GM18867 (cell line): ENCODE measurements around the gene GPR162.
"Not testable (repeated sequence)": the region's sequence is repeated elsewhere in the genome, so short reads cannot be mapped to it uniquely, and the experiment has no call there.

Experiments used
- ATAC-seq: cut with Tn5 transposase; IDR thresholded peaks from one replicate; pipeline ENCODE4 v1.9.1; 2021; ENCODE audit warnings: mild to moderate bottlenecking, moderate library complexity; ENCODE audit not compliant: unreplicated experiment

Gene GPR162

DNA sequence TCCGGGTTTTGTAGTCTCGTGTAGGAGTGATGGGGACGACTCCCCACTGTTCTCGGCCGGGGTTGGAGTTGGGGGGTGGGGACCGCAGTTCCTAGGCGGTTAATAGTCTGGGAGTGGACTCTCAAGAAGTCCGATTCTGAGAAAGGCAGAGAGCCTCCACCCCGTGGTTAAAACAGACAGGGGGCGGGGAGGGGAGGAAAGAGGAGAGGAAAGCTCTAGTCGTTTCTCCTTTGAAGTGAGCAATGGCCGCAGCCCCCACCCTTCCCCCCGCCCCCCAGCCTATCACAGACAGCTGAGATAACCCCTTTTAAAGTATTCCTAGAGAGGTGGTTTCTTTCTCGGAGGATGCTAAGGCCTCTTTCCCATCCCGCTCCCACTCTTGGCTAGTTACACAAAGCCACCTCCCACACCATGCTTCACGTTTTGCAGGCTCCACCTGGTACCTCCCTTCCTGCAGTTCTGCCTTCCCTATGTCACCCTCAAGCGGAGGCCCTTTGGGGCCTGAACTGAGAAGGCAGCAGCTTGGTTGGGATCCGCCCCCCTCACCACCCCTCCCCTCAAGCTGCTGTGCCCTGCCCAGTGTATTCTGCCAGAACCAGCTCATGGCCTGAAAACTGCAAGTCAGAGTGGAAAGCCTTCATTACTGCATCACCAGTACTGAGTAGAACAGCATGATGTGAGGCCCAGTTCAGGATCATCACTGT is 31.2 kb downstream of the GPR162 start:
- ATAC-seq, result no peak

DNA sequence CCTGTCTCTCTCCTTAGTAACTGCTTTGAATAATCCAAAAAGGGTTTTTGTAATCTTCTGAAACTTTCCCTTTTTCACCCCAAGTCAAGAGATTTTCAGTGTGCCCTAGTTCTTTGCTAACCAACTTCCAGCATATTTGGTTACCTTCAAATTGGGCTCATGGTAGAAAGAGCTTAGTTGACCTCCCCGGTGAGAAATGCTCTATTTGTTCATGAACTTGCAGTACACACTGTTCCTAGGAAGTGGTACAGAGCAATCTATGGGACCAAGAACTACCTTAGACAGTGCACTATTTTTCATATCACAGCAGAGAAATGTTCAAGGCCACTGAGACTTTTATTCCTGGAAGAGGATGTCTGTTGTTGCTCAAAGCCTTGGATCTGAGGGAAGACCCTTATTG is 32.0 kb downstream of the GPR162 start:
- ATAC-seq, result no peak

DNA sequence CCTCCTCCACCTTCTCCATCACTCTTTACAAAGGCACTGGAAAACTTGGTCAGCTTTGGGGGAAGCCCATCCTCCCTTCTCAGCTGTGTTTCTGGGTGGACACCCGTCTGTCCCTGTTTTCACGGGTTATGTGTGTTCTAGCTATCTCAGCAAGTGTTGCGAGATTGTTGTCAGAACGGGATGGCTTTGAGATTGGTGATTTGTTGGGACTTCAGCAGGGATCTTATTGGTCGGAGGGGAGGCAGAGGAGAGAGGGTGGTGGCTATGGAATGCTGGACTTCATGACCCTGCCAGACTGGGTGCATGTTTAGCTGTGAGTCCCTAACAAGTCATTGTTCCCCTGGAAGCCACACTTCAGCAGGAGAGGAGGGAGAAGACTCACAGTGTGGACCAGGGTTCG is 32.4 kb downstream of the GPR162 start:
- no peak for ATAC-seq

DNA sequence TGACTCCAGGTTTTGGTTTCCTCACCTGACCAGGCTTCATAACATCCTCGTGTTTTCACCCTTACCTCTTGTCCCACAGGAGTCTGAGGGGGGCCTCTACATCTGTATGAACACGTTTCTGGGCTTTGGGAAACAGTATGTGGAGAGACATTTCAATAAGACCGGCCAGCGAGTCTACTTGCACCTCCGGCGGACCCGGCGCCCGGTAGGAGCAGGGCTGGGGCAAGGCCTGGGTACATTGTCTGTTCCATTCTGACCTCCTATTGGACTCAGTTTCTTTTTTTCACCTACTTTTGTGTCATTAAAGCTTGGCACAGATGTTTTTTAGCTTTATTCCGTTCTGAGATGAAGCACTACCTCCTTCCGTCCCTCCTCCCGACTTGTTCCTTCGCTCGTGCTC is 33.7 kb downstream of the GPR162 start:
- ATAC-seq, result no peak

DNA sequence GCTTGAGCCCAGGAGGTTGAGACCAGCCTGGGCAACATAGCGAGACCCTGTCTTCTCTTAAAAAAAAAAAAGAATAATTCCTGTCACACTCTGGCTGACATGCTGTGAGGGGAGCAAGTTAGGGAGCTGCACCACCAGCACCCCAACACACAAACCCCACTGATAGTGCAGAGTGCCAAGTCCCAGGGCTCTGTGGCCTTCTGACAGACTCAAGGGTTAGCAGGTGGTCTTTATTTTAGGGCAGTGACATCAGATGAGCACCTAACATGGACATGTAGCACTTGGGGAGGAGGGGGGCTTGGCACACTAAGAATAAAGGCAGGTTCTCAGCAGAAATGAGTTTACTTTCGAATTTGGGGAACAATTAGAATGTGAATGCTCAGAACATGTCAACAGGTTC is 37.2 kb downstream of the GPR162 start:
- ATAC-seq, result no peak

DNA sequence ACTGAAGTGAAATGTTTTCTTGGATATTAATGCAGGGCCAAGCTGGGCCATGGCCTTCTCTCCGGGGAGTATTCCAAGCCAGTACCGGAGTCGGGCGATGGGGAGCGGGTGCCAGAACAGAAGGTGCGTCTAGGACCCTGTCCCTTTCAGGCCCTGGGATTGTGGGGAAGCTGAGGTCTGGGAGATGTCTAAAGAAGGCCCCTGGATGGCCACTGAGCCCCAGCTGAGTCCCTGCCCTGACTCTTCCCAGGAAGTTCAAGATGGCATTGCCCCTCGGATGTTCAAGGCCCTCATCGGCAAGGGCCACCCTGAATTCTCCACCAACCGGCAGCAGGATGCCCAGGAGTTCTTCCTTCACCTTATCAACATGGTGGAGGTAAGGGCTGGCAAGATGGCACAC is 38.5 kb downstream of the GPR162 start:
- no peak for ATAC-seq

DNA sequence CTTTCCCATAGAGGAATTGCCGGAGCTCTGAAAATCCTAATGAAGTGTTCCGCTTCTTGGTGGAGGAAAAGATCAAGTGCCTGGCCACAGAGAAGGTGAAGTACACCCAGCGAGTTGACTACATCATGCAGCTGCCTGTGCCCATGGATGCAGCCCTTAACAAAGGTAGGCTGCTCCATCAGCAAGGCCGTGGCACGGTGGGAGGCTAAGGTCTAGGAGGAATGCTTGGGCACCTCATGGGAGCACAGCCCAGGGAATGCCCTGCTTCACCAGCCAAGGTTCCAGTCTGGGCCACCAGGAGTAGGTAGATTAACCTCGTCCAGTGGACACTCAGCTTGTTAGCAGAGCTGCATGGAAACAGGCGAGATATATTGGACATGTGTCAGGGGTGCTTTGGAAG is 39.3 kb downstream of the GPR162 start:
- no peak for ATAC-seq

DNA sequence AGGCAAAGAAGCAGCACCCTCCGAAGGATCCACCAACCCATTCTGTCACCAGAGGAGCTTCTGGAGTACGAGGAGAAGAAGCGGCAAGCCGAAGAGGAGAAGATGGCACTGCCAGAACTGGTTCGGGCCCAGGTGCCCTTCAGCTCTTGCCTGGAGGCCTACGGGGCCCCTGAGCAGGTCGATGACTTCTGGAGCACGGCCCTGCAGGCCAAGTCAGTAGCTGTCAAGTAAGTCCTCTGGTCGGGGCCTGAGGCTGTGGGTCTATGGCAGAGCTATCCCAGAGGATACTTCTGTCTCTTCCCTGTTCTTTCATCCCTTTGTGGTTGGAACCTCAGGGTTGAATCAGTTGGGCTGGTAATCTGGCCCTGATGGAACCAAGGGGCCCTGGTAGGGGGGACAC is 39.8 kb downstream of the GPR162 start:
- ATAC-seq, result no peak

DNA sequence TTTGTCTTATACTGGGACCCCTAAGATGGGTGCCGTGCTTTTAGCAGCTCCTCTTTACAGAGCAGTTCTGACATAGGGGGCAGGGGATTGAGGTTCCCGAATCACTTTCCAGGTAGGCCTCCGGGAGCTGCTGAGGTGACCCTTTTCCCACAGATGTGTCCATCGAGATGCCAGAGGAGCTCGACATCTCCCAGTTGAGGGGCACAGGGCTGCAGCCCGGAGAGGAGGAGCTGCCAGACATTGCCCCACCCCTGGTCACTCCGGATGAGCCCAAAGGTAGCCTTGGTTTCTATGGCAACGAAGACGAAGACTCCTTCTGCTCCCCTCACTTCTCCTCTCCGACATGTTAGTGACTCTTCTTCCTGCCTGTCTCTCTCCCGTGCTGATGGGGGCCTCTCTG is 41.4 kb downstream of the GPR162 start:
- ATAC-seq, result no peak

DNA sequence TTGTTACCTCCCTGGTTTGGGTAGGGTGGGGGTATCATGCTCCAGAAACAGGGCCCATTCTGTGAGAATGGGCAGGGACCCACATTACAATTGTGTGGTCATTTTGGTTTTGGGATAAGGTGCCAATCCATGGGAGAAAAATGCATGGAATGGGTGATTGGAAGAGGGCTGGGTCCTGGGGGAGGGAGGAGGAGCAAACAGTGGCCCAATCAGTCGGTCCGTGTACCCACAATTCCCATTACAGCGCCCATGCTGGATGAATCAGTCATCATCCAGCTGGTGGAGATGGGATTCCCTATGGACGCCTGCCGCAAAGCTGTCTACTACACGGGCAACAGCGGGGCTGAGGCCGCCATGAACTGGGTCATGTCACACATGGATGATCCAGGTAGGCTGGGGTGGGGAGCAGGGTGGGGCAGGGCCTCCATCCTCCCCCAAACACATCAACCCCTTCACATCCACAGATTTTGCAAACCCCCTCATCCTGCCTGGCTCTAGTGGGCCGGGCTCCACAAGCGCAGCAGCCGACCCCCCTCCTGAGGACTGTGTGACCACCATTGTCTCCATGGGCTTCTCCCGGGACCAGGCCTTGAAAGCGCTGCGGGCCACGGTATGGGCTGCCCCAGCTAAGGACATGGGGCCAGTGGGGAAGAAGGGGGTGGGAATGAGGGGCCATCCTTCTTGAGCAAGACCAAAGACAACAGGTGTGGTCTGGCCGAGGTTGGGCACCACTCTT is 42.1 kb downstream of the GPR162 start:
- no peak for ATAC-seq

DNA sequence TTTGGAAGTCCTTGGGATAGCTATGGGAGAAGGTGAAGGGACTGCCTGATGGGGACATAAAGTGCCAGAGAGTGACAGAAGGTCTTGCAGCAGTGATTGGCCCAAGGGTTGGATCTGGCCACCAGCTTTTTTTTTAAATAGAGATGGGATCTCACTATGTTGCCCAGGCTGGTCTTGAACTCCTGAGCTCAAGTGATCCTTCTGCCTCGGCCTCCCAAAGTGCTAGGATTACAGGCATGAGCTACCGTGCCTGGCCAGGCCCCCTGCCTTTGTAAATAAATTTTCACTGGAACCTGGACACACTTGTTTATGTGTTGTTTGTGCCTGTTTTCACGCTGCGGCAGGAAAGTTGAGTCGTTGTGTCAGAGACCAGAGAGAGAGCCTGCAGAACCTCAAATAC is 43.7 kb downstream of the GPR162 start:
- not testable (repeated sequence) for ATAC-seq

DNA sequence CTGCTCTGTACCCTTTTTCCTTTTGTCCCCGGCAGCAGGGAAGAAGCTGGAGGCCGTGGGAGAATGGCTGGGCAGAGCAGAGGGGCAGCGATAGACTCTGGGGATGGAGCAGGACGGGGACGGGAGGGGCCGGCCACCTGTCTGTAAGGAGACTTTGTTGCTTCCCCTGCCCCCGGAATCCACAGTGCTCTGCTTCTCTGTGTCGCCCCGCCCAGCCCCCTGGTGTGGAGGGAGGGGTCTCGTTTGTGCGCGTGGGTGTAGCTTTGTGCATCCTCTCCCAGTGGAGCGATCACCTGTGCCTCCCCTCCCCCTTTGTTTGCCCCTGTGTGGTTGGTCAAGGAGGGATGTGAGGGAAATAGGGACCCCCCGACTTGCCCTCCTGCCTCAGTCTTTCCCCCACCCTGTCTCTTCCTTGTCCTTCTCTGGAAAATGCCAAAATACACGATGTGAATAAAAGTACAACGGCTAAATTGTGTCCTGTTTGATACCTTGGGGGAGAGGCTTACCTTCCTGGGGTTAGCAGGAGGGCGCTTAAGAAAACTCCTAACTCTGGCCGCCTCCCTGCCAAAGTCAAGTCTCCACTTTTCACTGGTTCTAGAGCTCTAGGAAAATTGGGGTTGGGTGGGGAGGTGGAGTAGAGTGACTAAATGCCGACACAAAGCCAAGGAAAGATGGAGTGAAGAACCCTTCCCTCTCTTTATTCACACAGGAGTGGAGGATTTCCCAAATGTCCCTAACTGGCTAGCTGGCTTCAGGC is 44.7 kb downstream of the GPR162 start:
- ATAC-seq, result no peak

DNA sequence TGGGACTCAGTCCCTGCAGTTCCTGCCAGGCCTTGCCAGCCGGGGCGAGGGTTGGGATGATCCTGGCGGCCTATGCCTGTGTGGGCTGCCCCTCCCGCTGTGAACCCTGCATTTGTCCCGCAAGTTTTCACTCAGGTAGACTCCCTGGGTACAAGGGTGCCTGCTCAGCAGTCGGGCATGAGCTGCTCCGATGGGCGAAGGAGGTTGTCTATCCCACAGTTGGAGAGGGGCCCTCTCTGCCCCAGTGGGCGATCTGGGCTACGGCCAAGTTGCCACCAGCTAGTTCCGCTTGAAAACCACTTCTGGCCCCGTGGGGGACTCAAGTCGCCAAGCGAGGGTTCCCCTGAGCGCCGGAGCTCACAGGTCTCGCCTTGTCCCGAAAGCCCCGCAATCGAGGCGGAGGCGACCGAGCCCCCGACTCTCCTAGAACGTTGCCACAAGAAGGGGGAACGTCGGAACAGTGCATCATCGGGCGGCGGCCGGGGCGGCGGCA is 45.3 kb downstream of the GPR162 start:
- ATAC-seq, result peak; percentile 8

DNA sequence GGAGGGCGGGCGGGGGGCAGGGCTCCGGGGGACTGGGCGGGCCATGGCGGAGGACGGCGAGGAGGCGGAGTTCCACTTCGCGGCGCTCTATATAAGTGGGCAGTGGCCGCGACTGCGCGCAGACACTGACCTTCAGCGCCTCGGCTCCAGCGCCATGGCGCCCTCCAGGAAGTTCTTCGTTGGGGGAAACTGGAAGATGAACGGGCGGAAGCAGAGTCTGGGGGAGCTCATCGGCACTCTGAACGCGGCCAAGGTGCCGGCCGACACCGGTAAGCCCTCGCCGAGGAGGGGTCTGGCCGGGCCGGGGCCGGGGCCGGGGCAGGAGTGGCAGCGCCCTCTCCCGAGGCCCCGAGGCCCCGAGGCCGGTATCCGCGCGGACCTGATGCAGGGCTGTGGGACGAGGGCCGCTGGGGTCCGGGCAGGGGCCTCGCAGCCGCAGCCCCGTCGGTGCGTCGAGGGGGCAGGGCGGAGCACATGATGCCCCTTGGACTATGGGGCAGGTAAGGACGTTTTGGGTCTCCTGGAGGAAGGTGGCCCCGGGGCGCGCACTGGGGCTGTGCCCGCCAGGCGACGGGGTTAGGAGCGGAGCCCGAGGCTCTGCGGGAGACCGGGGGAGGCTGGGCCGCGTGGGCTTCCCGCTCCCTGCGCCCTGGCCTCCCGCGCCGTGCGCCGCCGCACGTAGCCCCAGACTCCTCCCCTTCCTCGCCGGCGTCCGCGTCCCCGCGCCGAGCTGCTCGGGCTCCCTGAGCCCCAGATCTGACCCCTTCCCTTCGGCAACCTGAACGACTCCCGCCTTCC is 46.0 kb downstream of the GPR162 start, which contains the start of gene TPI1:
TSS of gene TPI1 (plus strand) at position 119 of the 798 bp plus-strand sequence. CDS start at position 155, 36 bp downstream.
- peak; percentile 60 for ATAC-seq

DNA sequence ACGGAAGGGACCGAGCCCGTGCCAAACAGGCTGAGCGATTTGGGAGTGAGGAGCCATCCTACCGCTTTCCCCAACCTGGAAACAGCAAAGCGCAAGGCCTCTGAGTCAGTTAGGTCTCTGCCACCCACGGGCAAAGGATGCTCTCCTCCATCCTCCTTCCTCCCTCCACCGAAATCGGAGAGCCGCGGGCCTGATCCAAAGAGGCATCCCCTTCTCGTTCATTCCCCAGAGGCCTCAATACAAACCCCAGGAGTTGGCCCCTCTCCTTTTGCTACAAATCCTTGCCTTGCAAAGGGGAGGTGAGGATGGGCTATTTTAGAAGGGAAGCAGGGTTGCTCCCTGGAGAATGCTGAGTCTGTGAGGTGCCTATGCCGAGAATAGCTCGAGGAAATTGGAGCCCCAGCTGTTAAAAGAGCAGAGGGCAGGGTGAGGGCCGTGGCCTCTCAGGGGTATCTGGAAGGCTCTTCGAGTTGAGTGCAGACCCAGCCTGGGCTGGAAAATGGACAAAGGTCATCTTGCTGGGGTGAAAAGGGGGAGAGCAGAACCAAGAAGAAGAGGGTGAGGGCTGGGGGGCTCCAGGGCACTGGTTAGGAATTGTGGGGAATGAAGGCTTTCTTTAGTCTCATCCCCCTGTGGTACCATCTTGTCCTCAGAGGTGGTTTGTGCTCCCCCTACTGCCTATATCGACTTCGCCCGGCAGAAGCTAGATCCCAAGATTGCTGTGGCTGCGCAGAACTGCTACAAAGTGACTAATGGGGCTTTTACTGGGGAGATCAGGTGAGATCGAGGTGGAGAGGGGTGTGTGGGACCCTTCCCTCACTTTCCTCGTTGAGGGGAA is 46.8 kb downstream of the GPR162 start:
- ATAC-seq, result no peak

DNA sequence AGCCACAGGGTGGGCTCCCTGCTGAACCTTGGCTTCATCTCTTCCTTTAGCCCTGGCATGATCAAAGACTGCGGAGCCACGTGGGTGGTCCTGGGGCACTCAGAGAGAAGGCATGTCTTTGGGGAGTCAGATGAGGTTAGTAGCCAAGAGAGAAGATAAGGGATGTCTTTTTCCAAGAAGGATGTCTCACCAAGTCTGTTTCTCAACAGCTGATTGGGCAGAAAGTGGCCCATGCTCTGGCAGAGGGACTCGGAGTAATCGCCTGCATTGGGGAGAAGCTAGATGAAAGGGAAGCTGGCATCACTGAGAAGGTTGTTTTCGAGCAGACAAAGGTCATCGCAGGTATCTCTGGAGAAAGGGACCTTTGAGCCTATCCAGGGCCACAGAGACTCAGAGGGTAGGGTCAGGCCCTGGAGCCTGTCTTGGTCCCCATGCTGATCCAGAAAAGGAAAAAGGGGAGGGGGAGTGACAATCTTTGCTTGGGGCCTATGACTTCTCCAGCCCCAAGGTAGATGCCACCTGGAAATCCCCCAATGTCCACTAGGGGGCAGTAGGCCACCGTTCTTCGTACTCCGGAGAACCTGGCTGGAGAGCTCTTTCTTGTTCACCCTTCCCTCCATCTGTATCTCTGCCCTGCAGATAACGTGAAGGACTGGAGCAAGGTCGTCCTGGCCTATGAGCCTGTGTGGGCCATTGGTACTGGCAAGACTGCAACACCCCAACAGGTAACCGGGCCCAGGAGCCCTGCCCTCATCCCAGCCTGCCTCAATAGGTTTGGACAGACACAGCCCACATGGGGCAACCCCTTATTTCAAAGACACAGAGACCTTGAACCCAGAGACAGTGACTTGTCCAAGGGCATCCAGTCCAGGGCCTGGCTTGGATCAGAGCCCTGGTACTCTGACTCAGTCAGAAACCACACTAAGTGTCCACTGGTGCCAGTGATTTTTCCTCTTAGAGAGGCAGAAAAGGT is 47.7 kb downstream of the GPR162 start:
- no peak for ATAC-seq

DNA sequence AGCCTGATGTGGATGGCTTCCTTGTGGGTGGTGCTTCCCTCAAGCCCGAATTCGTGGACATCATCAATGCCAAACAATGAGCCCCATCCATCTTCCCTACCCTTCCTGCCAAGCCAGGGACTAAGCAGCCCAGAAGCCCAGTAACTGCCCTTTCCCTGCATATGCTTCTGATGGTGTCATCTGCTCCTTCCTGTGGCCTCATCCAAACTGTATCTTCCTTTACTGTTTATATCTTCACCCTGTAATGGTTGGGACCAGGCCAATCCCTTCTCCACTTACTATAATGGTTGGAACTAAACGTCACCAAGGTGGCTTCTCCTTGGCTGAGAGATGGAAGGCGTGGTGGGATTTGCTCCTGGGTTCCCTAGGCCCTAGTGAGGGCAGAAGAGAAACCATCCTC is 48.7 kb downstream of the GPR162 start:
- not testable (repeated sequence) for ATAC-seq

DNA sequence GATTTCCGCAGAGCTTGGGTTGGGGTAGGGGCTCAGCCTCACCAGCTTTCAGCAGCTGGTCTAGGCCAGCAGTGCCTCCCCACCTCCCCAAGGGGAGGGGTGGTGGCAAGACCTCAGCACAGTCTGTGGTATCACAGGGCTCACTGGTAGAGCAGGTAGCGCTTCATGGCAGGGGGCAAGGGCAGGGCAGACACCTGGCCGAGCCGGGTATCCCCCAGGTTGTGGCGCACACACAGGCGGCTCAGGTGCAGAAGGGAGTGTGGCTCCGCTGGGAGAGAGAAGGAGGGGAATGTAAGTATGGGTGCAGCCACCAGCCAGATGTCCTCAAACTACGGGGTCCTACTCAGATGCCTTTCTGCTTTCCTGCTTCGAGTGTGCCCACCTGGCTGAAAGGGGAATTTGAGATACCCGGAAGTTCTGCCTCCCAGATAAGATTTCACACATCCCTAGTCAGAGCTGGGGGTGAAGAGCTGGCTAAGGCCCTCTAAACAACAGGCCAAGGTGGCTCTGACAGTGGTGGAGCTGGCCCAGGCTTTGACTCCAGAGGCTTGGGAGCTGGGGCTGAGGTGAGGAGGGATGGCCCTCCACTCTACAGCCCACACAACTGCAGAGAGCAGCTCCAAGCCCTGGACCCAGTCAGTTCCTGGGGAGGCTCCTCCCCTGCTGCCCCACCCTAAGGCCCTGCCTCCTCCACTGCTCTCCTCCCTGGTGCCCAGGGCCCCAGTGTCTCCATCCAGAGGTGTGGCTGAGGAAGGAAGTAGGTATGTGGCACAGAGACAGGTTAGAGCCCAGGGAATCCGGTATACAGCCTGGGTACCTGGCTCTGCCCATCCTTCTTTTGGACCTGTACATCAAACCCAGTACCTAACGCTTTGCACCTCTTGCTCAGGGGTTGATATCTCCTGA is 49.7 kb downstream of the GPR162 start:
- no peak for ATAC-seq
